Neural progenitor cell (in vitro differentiated cells): Measurements from ENCODE around the gene HAVCR1. TPM values are rescaled to one million over a fixed set of nuclear protein-coding genes. Genes with fewer than 3 reads are reported as not detected.
"Not testable (repeated sequence)": the region's sequence is repeated elsewhere in the genome, so short reads cannot be mapped to it uniquely, and the experiment has no call there.

Experiments used
- DNase-seq: peaks from one replicate; pipeline ENCODE4 v3.0.0-alpha.2; 2016; ENCODE audit warnings: low spot score
- H2AFZ ChIP-seq: fragments of 200-600 bp; sonication (generic); replicated peaks from 2 replicates; pipeline ENCODE4 v1.6.1; 2016; ENCODE audit warnings: antibody characterized with exemption
- H3F3A ChIP-seq: fragments of 200-600 bp; sonication (generic); 2 replicates; pipeline ENCODE4 v1.6.1; 2016; ENCODE audit warnings: antibody characterized with exemption, low read depth
- H3K27ac ChIP-seq: fragments of 200-600 bp; sonication (generic); 2 replicates; pipeline ENCODE4 v1.5.1; 2016; ENCODE audit warnings: mild to moderate bottlenecking
- H3K27me3 ChIP-seq: fragments of 200-600 bp; sonication (generic); 2 replicates; pipeline ENCODE4 v1.6.1; 2016; ENCODE audit warnings: mild to moderate bottlenecking, moderate library complexity
- H3K36me3 ChIP-seq: fragments of 200-600 bp; sonication (generic); 2 replicates; pipeline ENCODE4 v1.5.1; 2016
- H3K4me1 ChIP-seq: fragments of 200-600 bp; sonication (generic); 2 replicates; pipeline ENCODE4 v1.6.1; 2016; ENCODE audit warnings: mixed run types
- H3K4me2 ChIP-seq: fragments of 200-600 bp; sonication (generic); 2 replicates; pipeline ENCODE4 v1.6.1; 2016
- H3K4me3 ChIP-seq: fragments of 200-600 bp; sonication (generic); 2 replicates; pipeline ENCODE4 v1.5.1; 2016
- H3K79me2 ChIP-seq: fragments of 200-600 bp; sonication (generic); 2 replicates; pipeline ENCODE4 v1.6.1; 2016; ENCODE audit warnings: low read depth
- H3K9ac ChIP-seq: fragments of 200-600 bp; sonication (generic); 2 replicates; pipeline ENCODE4 v1.6.1; 2016
- H3K9me3 ChIP-seq: fragments of 200-600 bp; sonication (generic); 2 replicates; pipeline ENCODE4 v1.5.1; 2016; ENCODE audit warnings: low read depth
- H4K20me1 ChIP-seq: fragments of 200-600 bp; sonication (generic); 2 replicates; pipeline ENCODE4 v1.6.1; 2016; ENCODE audit warnings: low read depth
- H3K27ac Mint-ChIP-seq: 3 replicates; pipeline ENCODE4 v1.8.0; 2021; ENCODE audit warnings: mixed read lengths
- H3K27me3 Mint-ChIP-seq: 2 replicates; pipeline ENCODE4 v1.8.0; 2022; ENCODE audit warnings: low read depth, mild to moderate bottlenecking, inconsistent platforms, moderate library complexity, mixed read lengths; ENCODE audit not compliant: insufficient read depth
- H3K36me3 Mint-ChIP-seq: 3 replicates; pipeline ENCODE4 v1.8.0; 2021; ENCODE audit warnings: mixed read lengths
- H3K4me1 Mint-ChIP-seq: 3 replicates; pipeline ENCODE4 v1.8.0; 2021; ENCODE audit warnings: mixed read lengths
- H3K4me3 Mint-ChIP-seq: 3 replicates; pipeline ENCODE4 v1.8.0; 2021; ENCODE audit warnings: mild to moderate bottlenecking, moderate library complexity, mixed read lengths
- H3K9me3 Mint-ChIP-seq: 3 replicates; pipeline ENCODE4 v1.8.0; 2020; ENCODE audit warnings: mixed read lengths
- EZH2 ChIP-seq: fragments of 200-600 bp; sonication (generic); IDR thresholded peaks from 2 replicates; pipeline ENCODE4 v1.6.1; 2017; ENCODE audit warnings: antibody characterized with exemption, mild to moderate bottlenecking, moderate library complexity
- EZH2phosphoT487 ChIP-seq: fragments of 200-600 bp; sonication (generic); IDR thresholded peaks from 2 replicates; pipeline ENCODE4 v1.6.1; 2017; ENCODE audit warnings: antibody characterized with exemption
- total RNA-seq: library from RNA; depleted of rRNA; stranded (reverse); fragments of >200 nt; gene quantifications from 2 replicates; pipeline ENCODE4 v1.2.3, GENCODE V29; 2015; ENCODE audit warnings: low replicate concordance
- TF ChIP-seq, protein P1 (sequence below): fragments of 200-600 bp; sonication (generic); IDR thresholded peaks from 2 replicates; pipeline ENCODE4 v1.5.1; 2017; ENCODE audit warnings: antibody characterized with exemption, mild to moderate bottlenecking

The HAVCR1 gene
- total RNA-seq, 1 donor from 2014 or later, result not detected

DNA sequence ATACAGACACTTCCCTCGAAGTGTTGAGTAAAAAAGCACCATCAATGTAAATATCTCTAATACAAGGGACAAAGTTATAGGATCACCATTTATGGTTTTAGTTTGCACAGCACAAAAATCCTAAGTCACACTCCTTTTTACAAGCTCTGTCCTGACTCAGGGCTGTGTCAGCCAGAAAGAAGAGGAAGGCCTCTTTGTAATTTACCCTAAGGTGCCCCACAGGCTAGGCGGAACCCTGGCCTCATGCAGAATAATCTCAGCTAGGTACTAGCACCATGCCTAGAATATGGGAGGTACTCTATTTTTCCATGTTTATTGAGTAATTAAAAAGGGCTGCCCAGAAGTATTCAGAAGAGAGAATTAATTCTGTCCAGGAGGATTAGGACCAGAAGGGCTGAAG lies 36.9 kb downstream of the HAVCR1 start:
- Histone ChIP-seq H4K20me1 (no peaks in the 10 kb centered on the region), H3K79me2 (no peaks in the 10 kb centered on the region), H3K4me2 (no peak overlapping the region), H3K27ac (no peak overlapping the region), H3K4me3 (no peak overlapping the region), H3K27me3 (no peaks in the 10 kb centered on the region), H3K9me3 (no peaks in the 10 kb centered on the region), H3K9ac (no peak overlapping the region), H3K4me1 (no peaks in the 10 kb centered on the region), H3F3A (no peaks in the 10 kb centered on the region), H2AFZ (no peak overlapping the region), H3K36me3 (no peaks in the 10 kb centered on the region)
- H3K27me3 Mint-ChIP-seq, result no peaks in the 10 kb centered on the region
- no peak for DNase-seq
- no peak overlapping the region for H3K4me3 Mint-ChIP-seq
- peaks cover 10% of the 10 kb centered on the region for H3K9me3 Mint-ChIP-seq
- no peaks in the 10 kb centered on the region for H3K36me3 Mint-ChIP-seq
- no peaks in the 10 kb centered on the region for H3K4me1 Mint-ChIP-seq
- TF ChIP-seq, protein P1, sequence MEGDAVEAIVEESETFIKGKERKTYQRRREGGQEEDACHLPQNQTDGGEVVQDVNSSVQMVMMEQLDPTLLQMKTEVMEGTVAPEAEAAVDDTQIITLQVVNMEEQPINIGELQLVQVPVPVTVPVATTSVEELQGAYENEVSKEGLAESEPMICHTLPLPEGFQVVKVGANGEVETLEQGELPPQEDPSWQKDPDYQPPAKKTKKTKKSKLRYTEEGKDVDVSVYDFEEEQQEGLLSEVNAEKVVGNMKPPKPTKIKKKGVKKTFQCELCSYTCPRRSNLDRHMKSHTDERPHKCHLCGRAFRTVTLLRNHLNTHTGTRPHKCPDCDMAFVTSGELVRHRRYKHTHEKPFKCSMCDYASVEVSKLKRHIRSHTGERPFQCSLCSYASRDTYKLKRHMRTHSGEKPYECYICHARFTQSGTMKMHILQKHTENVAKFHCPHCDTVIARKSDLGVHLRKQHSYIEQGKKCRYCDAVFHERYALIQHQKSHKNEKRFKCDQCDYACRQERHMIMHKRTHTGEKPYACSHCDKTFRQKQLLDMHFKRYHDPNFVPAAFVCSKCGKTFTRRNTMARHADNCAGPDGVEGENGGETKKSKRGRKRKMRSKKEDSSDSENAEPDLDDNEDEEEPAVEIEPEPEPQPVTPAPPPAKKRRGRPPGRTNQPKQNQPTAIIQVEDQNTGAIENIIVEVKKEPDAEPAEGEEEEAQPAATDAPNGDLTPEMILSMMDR, result no peak
- no peak for TF ChIP-seq EZH2phosphoT487
- TF ChIP-seq EZH2, result no peak
- H3K27ac Mint-ChIP-seq, result no peak overlapping the region

GRCh38 chr5:157020511-157021222 lies 38.2 kb downstream of the HAVCR1 start:
- Histone ChIP-seq H3K9ac (no peak overlapping the region), H3K27me3 (no peaks in the 10 kb centered on the region), H2AFZ (peak overlapping the region; percentile 5), H3K4me1 (no peaks in the 10 kb centered on the region), H3K4me3 (no peak overlapping the region), H3K79me2 (no peaks in the 10 kb centered on the region), H3K4me2 (no peak overlapping the region), H3K36me3 (no peaks in the 10 kb centered on the region), H3F3A (no peaks in the 10 kb centered on the region), H4K20me1 (no peaks in the 10 kb centered on the region), H3K9me3 (no peaks in the 10 kb centered on the region), H3K27ac (no peak overlapping the region)
- no peaks in the 10 kb centered on the region for H3K36me3 Mint-ChIP-seq
- H3K27ac Mint-ChIP-seq, result no peak overlapping the region
- no peak for DNase-seq
- no peaks in the 10 kb centered on the region for H3K27me3 Mint-ChIP-seq
- no peak overlapping the region for H3K4me3 Mint-ChIP-seq
- H3K4me1 Mint-ChIP-seq, result no peaks in the 10 kb centered on the region
- TF ChIP-seq EZH2phosphoT487 (no peak), EZH2 (no peak)
- TF ChIP-seq, protein P1, result no peak
- H3K9me3 Mint-ChIP-seq, result peaks cover 12% of the 10 kb centered on the region

- Histone ChIP-seq H4K20me1 (no peaks in the 10 kb centered on the region), H3K4me2 (no peak overlapping the region), H3K9me3 (no peaks in the 10 kb centered on the region), H3K36me3 (no peaks in the 10 kb centered on the region), H3K79me2 (no peaks in the 10 kb centered on the region), H3K4me1 (no peaks in the 10 kb centered on the region), H3K27ac (no peak overlapping the region), H3K27me3 (no peaks in the 10 kb centered on the region), H2AFZ (no peak overlapping the region), H3F3A (no peaks in the 10 kb centered on the region), H3K4me3 (no peak overlapping the region), H3K9ac (no peak overlapping the region)
- peaks cover 14% of the 10 kb centered on the region for H3K9me3 Mint-ChIP-seq
- TF ChIP-seq EZH2 (no peak), EZH2phosphoT487 (no peak)
- TF ChIP-seq, protein P1, result no peak
- H3K4me1 Mint-ChIP-seq, result no peaks in the 10 kb centered on the region
- DNase-seq, result no peak
- no peak overlapping the region for H3K27ac Mint-ChIP-seq
- H3K27me3 Mint-ChIP-seq, result no peaks in the 10 kb centered on the region
- H3K36me3 Mint-ChIP-seq, result no peaks in the 10 kb centered on the region
- no peak overlapping the region for H3K4me3 Mint-ChIP-seq
Observed at GRCh38 chr5:157020002-157020401, 38.9 kb downstream of the HAVCR1 start.

GRCh38 chr5:157014143-157014542 lies 44.8 kb downstream of the HAVCR1 start:
- H3K36me3 ChIP-seq, DNase-seq, H3K9ac ChIP-seq, H3K4me2 ChIP-seq, H3F3A ChIP-seq, H3K4me3 ChIP-seq, H3K36me3 Mint-ChIP-seq, H3K27me3 Mint-ChIP-seq, H3K79me2 ChIP-seq, H3K27ac Mint-ChIP-seq, H2AFZ ChIP-seq, H4K20me1 ChIP-seq, H3K27me3 ChIP-seq, H3K27ac ChIP-seq, H3K9me3 ChIP-seq, H3K4me1 ChIP-seq, H3K4me1 Mint-ChIP-seq, H3K4me3 Mint-ChIP-seq: not testable (repeated sequence)
- H3K9me3 Mint-ChIP-seq, result peaks cover 37% of the 10 kb centered on the region
